ENCODE data around the gene TBX15.

DNA sequence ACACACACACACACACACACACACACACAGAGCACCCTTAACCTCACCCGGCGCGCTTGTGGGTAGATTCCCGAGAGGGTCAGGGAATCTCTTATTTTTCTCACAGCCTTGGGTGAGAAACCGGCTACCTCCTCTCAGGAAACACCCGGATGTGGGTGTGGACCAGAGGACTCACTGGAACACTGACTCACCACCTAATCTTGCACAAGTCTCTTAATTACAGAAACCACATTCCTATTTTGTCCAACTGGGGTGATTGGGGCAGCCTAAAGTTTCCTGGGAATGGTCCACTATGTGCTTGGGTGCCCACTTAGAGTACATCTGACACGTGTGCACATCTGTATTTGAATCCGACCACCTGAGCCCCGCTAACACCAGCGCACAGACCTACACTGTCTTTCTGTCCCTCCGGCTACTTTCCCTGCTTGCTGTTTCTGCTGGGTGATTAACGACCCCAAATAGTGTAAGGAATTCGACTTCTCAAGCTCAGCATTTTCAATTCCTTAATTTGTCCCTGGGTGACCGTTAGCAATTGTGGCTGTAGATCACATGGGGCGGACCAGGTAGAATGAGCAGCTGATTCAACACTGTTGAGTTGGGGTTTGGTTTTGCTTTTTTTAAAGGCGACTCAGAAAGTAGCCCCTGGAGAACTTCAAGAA, 14.0 kb upstream of the TBX15 start:
- TF ChIP-seq POLR2A (IDR thresholded peaks at IDR 0.05) (no peak), POLR2AphosphoS5 (IDR thresholded peaks at IDR 0.05) (no peak), EP300 (IDR thresholded peaks at IDR 0.05; ENCODE audit: low read depth) (no peak)
- TF ChIP-seq, protein P1, sequence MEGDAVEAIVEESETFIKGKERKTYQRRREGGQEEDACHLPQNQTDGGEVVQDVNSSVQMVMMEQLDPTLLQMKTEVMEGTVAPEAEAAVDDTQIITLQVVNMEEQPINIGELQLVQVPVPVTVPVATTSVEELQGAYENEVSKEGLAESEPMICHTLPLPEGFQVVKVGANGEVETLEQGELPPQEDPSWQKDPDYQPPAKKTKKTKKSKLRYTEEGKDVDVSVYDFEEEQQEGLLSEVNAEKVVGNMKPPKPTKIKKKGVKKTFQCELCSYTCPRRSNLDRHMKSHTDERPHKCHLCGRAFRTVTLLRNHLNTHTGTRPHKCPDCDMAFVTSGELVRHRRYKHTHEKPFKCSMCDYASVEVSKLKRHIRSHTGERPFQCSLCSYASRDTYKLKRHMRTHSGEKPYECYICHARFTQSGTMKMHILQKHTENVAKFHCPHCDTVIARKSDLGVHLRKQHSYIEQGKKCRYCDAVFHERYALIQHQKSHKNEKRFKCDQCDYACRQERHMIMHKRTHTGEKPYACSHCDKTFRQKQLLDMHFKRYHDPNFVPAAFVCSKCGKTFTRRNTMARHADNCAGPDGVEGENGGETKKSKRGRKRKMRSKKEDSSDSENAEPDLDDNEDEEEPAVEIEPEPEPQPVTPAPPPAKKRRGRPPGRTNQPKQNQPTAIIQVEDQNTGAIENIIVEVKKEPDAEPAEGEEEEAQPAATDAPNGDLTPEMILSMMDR (IDR thresholded peaks at IDR 0.05), result no peak
